ENCODE measurements around the gene STMN3. TPM values are rescaled to one million over a fixed set of nuclear protein-coding genes. Genes with fewer than 3 reads are reported as not detected.

The STMN3 gene
- total and polyA plus RNA-seq, 10 of the 15 experiments (the other 5 are each of a cell fraction or from before 2014, with no cell fraction given) = 0.09 to 3.6 (median 1.4) TPM; not detected in 1

DNA sequence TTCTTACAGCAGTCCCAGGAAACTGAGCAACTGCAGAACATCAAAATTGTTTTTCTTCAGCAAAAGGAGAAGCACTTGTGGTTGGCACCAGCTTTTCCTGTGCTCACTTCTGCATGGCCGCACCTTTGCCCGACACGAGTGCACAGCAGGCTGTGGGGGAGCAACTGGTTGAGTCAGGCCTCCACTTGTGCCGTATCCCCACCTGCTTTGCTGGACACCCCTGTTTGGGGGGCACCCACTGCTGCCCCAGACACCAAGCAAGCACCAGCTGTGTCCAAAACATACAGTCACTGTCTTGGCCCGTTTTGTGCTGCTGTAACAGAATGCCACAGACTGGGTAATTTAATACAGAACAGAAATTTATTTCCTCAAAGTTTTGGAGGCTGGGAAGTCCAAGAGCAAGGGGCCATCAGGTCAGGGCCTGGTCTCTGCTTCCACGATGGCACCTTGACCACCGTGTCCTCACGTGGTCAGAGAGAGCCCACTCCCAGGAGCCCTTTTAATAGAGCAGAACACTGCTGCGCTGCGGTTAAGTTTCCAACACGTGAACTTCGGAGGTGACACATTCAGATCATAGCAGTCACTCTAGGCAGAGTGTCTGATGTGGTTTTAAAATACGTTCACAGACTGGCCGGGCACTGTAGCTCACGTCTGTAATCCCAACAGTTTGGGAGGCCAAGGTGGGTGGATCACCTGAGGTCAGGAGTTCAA, 17.6 kb downstream of the STMN3 start (continued):
- TF ChIP-seq POLR2AphosphoS2 (IDR thresholded peaks at IDR 0.05; ENCODE audit: low read depth, low read length) (no peak), BMI1 (IDR thresholded peaks at IDR 0.05; ENCODE audit: borderline replicate concordance) (peak; percentile 44; the same call in 1 of the 2 replicates), HSF1 (IDR thresholded peaks at IDR 0.05; ENCODE audit: low read depth, low read length) (no peak), CBX5 (IDR thresholded peaks at IDR 0.05; ENCODE audit: low read depth) (no peak), LARP7 (IDR thresholded peaks at IDR 0.05) (peak; percentile 44; the same call in 1 of the 2 replicates), REST (IDR thresholded peaks at IDR 0.05; ENCODE audit: low read depth, low read length) (no peak), ATF7 (IDR thresholded peaks at IDR 0.05; ENCODE audit: low read depth) (peak; percentile 89)
- TF ChIP-seq, protein P1, sequence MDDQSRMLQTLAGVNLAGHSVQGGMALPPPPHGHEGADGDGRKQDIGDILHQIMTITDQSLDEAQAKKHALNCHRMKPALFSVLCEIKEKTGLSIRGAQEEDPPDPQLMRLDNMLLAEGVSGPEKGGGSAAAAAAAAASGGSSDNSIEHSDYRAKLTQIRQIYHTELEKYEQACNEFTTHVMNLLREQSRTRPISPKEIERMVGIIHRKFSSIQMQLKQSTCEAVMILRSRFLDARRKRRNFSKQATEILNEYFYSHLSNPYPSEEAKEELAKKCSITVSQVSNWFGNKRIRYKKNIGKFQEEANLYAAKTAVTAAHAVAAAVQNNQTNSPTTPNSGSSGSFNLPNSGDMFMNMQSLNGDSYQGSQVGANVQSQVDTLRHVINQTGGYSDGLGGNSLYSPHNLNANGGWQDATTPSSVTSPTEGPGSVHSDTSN (IDR thresholded peaks at IDR 0.05; ENCODE audit: insufficient replicate concordance, low read depth, low read length) = peak; percentile 57
